HEK293 (cell line): ENCODE measurements around the gene GSK3B.

Experiments used
- CTCF ChIA-PET: fragments of 350-600 bp; formaldehyde crosslinking; extraction: SDS; loops from one replicate; lab custom pipeline; 2021; ENCODE audit warnings: antibody characterized with exemption; lab: Yijun Ruan, JAX
- POLR2A ChIA-PET: fragments of 300-600 bp; formaldehyde crosslinking; extraction: SDS; loops from one replicate; lab custom pipeline; 2020; ENCODE audit warnings: antibody characterized with exemption, inconsistent platforms; lab: Yijun Ruan, JAX
- H3K27ac ChIP-seq: fragments of 200-500 bp; sonication (Bioruptor generic); 2 replicates; pipeline ENCODE4 v1.5.1; 2014; ENCODE audit warnings: low read depth, low read length, control low read depth, inconsistent platforms; ENCODE audit errors: extremely low read depth
- H3K36me3 ChIP-seq, 2 experiments: fragments of 200-500 bp in 1 of 2; sonication (Bioruptor generic) in 1 of 2; 1 replicate in 1 of 2; 2 replicates in 1 of 2; pipeline ENCODE4 v1.5.1; 2014 to 2017; ENCODE audit warnings: inconsistent platforms in 2 of 2, low read length in 2 of 2; ENCODE audit not compliant: control insufficient read depth in 2 of 2, insufficient read depth in 1 of 2
- H3K4me1 ChIP-seq: fragments of 200-500 bp; sonication (Bioruptor generic); 2 replicates; pipeline ENCODE4 v1.5.1; 2014; ENCODE audit warnings: mild to moderate bottlenecking, low read length, inconsistent platforms; ENCODE audit not compliant: control insufficient read depth, insufficient read depth
- H3K4me3 ChIP-seq: 2 replicates; pipeline ENCODE4 v1.5.1; 2011; ENCODE audit warnings: low read depth, mild to moderate bottlenecking, control low read depth, low read length, moderate library complexity
- H3K9me3 ChIP-seq: fragments of 200-500 bp; sonication (Bioruptor generic); 2 replicates; pipeline ENCODE4 v1.5.1; 2014; ENCODE audit warnings: low read depth, low read length, inconsistent platforms; ENCODE audit not compliant: control insufficient read depth, insufficient read depth
- IKZF3 ChIP-seq: fragments of 450-650 bp; IDR thresholded peaks from 2 replicates; pipeline ENCODE4 v1.5.0; 2018; ENCODE audit warnings: missing biosample characterization, mild to moderate bottlenecking, missing genetic modification characterization, moderate library complexity
- KLF16 ChIP-seq: fragments of 450-650 bp; formaldehyde crosslinking; IDR thresholded peaks from 2 replicates; pipeline ENCODE4 v1.5.1; 2017; ENCODE audit warnings: missing biosample characterization, missing genetic modification characterization
- MYNN ChIP-seq: fragments of 450-650 bp; formaldehyde crosslinking; IDR thresholded peaks from 2 replicates; pipeline ENCODE4 v1.5.1; 2016; ENCODE audit warnings: missing biosample characterization, missing genetic modification characterization, borderline replicate concordance
- SCRT2 ChIP-seq: fragments of 450-650 bp; formaldehyde crosslinking; IDR thresholded peaks from 2 replicates; pipeline ENCODE4 v1.5.1; 2016; ENCODE audit warnings: missing biosample characterization, missing genetic modification characterization
- SETDB1 ChIP-seq: IDR thresholded peaks from one replicate; pipeline ENCODE4 v1.6.1; 2017; ENCODE audit warnings: mild to moderate bottlenecking, low read length, moderate library complexity, mixed read lengths; ENCODE audit not compliant: insufficient read length
- WT1 ChIP-seq: fragments of 450-650 bp; formaldehyde crosslinking; IDR thresholded peaks from 2 replicates; pipeline ENCODE4 v1.5.1; 2016; ENCODE audit warnings: missing biosample characterization, missing genetic modification characterization
- ZBTB49 ChIP-seq: fragments of 450-650 bp; formaldehyde crosslinking; IDR thresholded peaks from 2 replicates; pipeline ENCODE4 v1.5.1; 2016; ENCODE audit warnings: missing biosample characterization, missing genetic modification characterization, low read depth
- ZNF175 ChIP-seq: fragments of 450-650 bp; formaldehyde crosslinking; IDR thresholded peaks from 2 replicates; pipeline ENCODE4 v1.5.1; 2016; ENCODE audit warnings: missing biosample characterization, missing genetic modification characterization
- ZNF341 ChIP-seq: fragments of 450-650 bp; formaldehyde crosslinking; IDR thresholded peaks from 2 replicates; pipeline ENCODE4; 2016; ENCODE audit warnings: low read depth, missing biosample characterization, missing genetic modification characterization
- ZNF433 ChIP-seq: fragments of 450-650 bp; formaldehyde crosslinking; IDR thresholded peaks from 2 replicates; pipeline ENCODE4 v1.5.1; 2016; ENCODE audit warnings: missing biosample characterization, missing genetic modification characterization, low read depth
- ZNF488 ChIP-seq: fragments of 450-650 bp; formaldehyde crosslinking; IDR thresholded peaks from 2 replicates; pipeline ENCODE4 v1.5.1; 2016; ENCODE audit warnings: missing biosample characterization, missing genetic modification characterization
- ZNF549 ChIP-seq: fragments of 450-650 bp; IDR thresholded peaks from 2 replicates; pipeline ENCODE4 v1.5.1; 2018; ENCODE audit warnings: missing biosample characterization, missing genetic modification characterization, mild to moderate bottlenecking, inconsistent platforms, moderate library complexity
- ZNF626 ChIP-seq: fragments of 450-650 bp; sonication (Bioruptor Pico); formaldehyde crosslinking; IDR thresholded peaks from 2 replicates; pipeline ENCODE4 v1.5.1; 2018; ENCODE audit warnings: missing biosample characterization, missing genetic modification characterization, inconsistent platforms
- ZNF654 ChIP-seq: fragments of 450-650 bp; formaldehyde crosslinking; IDR thresholded peaks from 2 replicates; pipeline ENCODE4 v1.5.1; 2016; ENCODE audit warnings: low read depth, missing biosample characterization, missing genetic modification characterization
- ZNF670 ChIP-seq: fragments of 450-650 bp; formaldehyde crosslinking; IDR thresholded peaks from 2 replicates; pipeline ENCODE4 v1.5.1; 2016; ENCODE audit warnings: missing biosample characterization, missing genetic modification characterization, low read depth
- ZNF692 ChIP-seq: fragments of 450-650 bp; formaldehyde crosslinking; IDR thresholded peaks from 2 replicates; pipeline ENCODE4 v1.5.1; 2016; ENCODE audit warnings: missing biosample characterization, missing genetic modification characterization
- ZNF704 ChIP-seq: fragments of 450-650 bp; formaldehyde crosslinking; IDR thresholded peaks from 2 replicates; pipeline ENCODE4 v1.5.1; 2016; ENCODE audit warnings: missing biosample characterization, missing genetic modification characterization
- ZNF776 ChIP-seq: fragments of 450-650 bp; formaldehyde crosslinking; IDR thresholded peaks from 2 replicates; pipeline ENCODE4 v1.5.0; 2017; ENCODE audit warnings: missing biosample characterization, missing genetic modification characterization, borderline replicate concordance
- ZNF830 ChIP-seq: fragments of 450-650 bp; IDR thresholded peaks from 2 replicates; pipeline ENCODE4 v1.5.0; 2018; ENCODE audit warnings: missing biosample characterization, missing genetic modification characterization, low read depth, mild to moderate bottlenecking, moderate library complexity
- TF ChIP-seq, protein P1 (sequence below): fragments of 450-650 bp; formaldehyde crosslinking; IDR thresholded peaks from 2 replicates; pipeline ENCODE4 v1.5.1; 2017; ENCODE audit warnings: missing biosample characterization, missing genetic modification characterization
- TF ChIP-seq, protein P2 (sequence below): IDR thresholded peaks from 2 replicates; pipeline ENCODE4 v1.6.1; 2011; ENCODE audit warnings: mild to moderate bottlenecking, low read depth, low read length, borderline replicate concordance
- TF ChIP-seq, protein P3 (sequence below): fragments of 450-650 bp; formaldehyde crosslinking; IDR thresholded peaks from 2 replicates; pipeline ENCODE4 v1.5.1; 2016; ENCODE audit warnings: missing biosample characterization, missing genetic modification characterization

The GSK3B gene

GRCh38 chr3:120029749-120030148 is 64.5 kb downstream of the GSK3B start:
- H3K36me3 ChIP-seq, result no peaks in the 10 kb centered on the region
- no peak overlapping the region for H3K4me3 ChIP-seq
- H3K27ac ChIP-seq, result no peak overlapping the region
- H3K4me1 ChIP-seq, result no peaks in the 10 kb centered on the region
- ChIA-PET POLR2A (no interaction called here), CTCF (interaction anchor here (0.6 kb wide), 2 partner anchors 53 to 331 kb away, joined by 3 read pairs; no protein-coding TSS in a partner anchor)
- H3K9me3 ChIP-seq, result no peaks in the 10 kb centered on the region
- TF ChIP-seq ZNF626 (tag by site-specific recombination) (no peak), ZNF175 (tag by site-specific recombination) (no peak), SETDB1 (no peak), ZNF549 (tag by site-specific recombination) (no peak), ZNF654 (no peak), ZNF670 (no peak)

DNA sequence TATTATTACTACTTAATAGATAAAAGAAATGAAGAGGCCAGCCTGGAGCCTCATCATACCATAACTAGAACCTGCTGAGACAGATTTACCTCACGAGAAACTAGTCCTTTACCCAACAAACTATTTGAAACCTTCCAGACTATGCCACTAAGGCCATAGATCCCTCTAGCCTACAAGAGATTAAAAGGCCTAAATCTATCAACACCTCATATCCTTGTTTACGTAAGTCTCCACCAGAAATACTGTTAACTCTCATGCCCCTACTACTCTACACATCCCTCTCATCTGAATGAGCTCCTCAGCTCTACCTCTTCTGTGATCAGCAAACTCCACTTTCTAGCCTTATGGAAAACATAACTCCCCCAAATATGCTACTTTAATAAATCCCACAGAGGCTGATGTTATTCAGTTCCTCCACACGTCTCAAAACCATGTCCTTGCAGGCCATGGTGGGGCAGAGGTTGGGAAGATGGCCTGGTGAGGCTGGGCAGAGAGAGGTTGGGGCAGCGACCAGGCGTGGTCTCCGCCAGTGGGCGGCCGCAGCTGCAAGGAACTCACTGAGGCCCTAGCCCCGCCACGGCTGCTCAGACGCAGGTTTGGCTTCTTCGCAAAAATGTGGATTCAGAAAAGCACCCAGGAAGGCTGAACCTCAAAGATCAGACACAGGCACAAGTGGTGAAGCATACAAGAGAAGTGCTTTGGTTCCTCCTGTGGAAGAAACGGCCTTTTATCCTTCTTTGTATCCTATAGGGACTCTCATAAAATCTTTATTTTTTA is 65.8 kb downstream of the GSK3B start:
- H3K27ac ChIP-seq, result no peak overlapping the region
- no peaks in the 10 kb centered on the region for H3K36me3 ChIP-seq
- no peak overlapping the region for H3K4me3 ChIP-seq
- CTCF ChIA-PET, result no interaction called here
- TF ChIP-seq, protein P1, sequence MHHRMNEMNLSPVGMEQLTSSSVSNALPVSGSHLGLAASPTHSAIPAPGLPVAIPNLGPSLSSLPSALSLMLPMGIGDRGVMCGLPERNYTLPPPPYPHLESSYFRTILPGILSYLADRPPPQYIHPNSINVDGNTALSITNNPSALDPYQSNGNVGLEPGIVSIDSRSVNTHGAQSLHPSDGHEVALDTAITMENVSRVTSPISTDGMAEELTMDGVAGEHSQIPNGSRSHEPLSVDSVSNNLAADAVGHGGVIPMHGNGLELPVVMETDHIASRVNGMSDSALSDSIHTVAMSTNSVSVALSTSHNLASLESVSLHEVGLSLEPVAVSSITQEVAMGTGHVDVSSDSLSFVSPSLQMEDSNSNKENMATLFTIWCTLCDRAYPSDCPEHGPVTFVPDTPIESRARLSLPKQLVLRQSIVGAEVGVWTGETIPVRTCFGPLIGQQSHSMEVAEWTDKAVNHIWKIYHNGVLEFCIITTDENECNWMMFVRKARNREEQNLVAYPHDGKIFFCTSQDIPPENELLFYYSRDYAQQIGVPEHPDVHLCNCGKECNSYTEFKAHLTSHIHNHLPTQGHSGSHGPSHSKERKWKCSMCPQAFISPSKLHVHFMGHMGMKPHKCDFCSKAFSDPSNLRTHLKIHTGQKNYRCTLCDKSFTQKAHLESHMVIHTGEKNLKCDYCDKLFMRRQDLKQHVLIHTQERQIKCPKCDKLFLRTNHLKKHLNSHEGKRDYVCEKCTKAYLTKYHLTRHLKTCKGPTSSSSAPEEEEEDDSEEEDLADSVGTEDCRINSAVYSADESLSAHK (tag by site-specific recombination), result no peak
- TF ChIP-seq ZNF341 (tag by site-specific recombination), result no peak
- TF ChIP-seq, protein P2, sequence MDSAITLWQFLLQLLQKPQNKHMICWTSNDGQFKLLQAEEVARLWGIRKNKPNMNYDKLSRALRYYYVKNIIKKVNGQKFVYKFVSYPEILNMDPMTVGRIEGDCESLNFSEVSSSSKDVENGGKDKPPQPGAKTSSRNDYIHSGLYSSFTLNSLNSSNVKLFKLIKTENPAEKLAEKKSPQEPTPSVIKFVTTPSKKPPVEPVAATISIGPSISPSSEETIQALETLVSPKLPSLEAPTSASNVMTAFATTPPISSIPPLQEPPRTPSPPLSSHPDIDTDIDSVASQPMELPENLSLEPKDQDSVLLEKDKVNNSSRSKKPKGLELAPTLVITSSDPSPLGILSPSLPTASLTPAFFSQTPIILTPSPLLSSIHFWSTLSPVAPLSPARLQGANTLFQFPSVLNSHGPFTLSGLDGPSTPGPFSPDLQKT, result no peak
- TF ChIP-seq ZBTB49 (tag by site-specific recombination), result no peak
- TF ChIP-seq ZNF488 (tag by site-specific recombination), result no peak
- no peak for TF ChIP-seq ZNF433
- TF ChIP-seq, protein P3, sequence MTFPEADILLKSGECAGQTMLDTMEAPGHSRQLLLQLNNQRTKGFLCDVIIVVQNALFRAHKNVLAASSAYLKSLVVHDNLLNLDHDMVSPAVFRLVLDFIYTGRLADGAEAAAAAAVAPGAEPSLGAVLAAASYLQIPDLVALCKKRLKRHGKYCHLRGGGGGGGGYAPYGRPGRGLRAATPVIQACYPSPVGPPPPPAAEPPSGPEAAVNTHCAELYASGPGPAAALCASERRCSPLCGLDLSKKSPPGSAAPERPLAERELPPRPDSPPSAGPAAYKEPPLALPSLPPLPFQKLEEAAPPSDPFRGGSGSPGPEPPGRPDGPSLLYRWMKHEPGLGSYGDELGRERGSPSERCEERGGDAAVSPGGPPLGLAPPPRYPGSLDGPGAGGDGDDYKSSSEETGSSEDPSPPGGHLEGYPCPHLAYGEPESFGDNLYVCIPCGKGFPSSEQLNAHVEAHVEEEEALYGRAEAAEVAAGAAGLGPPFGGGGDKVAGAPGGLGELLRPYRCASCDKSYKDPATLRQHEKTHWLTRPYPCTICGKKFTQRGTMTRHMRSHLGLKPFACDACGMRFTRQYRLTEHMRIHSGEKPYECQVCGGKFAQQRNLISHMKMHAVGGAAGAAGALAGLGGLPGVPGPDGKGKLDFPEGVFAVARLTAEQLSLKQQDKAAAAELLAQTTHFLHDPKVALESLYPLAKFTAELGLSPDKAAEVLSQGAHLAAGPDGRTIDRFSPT (tag by site-specific recombination), result no peak
- no peak for TF ChIP-seq ZNF692 (tag by site-specific recombination)
- TF ChIP-seq ZNF830 (tag by site-specific recombination), result no peak
- no peak for TF ChIP-seq IKZF3 (tag by site-specific recombination)
- TF ChIP-seq MYNN, result no peak
- TF ChIP-seq WT1 (tag by site-specific recombination), result no peak
- no peak for TF ChIP-seq ZNF776 (tag by site-specific recombination)
- TF ChIP-seq SCRT2, result no peak
- no peak for TF ChIP-seq KLF16
- no peak for TF ChIP-seq ZNF704 (tag by site-specific recombination)
- TF ChIP-seq, all 188 proteins: peak for 0
- POLR2A ChIA-PET, result interaction anchor here (0.6 kb wide), 1 partner anchor 118 kb away, joined by 7 read pairs; no protein-coding TSS in a partner anchor
- no peaks in the 10 kb centered on the region for H3K4me1 ChIP-seq
- no peaks in the 10 kb centered on the region for H3K9me3 ChIP-seq
